HepG2 (cell line): Measurements from ENCODE around the gene PXT1. TPM values are rescaled to one million over a fixed set of nuclear protein-coding genes. Genes with fewer than 3 reads are reported as not detected.

Source experiments
- ATAC-seq: fragments of 200-7000 bp; cut with Tn5 transposase; 3 replicates; pipeline ENCODE4 v1.9.1; 2020; ENCODE audit warnings: mild to moderate bottlenecking, moderate library complexity
- BruUV-seq: library from RNA; stranded (reverse); fragments of 400-500 nt; replicated peaks from 2 replicates; lab custom pipeline; 2021; lab: Mats Ljungman, UMichigan
- CTCF ChIA-PET: fragments of 300-600 bp; formaldehyde crosslinking; extraction: SDS; loops from one replicate; lab custom pipeline; 2021; ENCODE audit warnings: low total read pairs, inconsistent platforms, low intra/inter-chr PET ratio; lab: Yijun Ruan, JAX
- POLR2A ChIA-PET: fragments of 350-600 bp; sonication (Branson Sonifier 250); formaldehyde crosslinking; loops from one replicate; lab custom pipeline; 2020; ENCODE audit warnings: antibody characterized with exemption, inconsistent platforms; lab: Yijun Ruan, JAX
- DNase-seq: peaks from one replicate; pipeline ENCODE4 v3.0.0-alpha.2; 2015; ENCODE audit warnings: low spot score
- FAIRE-seq: peaks from 3 replicates; lab custom pipeline; 2011; peaks lifted over from hg19 to GRCh38; lab: Jason Lieb, UNC
- H2AFZ ChIP-seq: one replicate; pipeline ENCODE4 v1.6.1; 2011; ENCODE audit warnings: low read length, inconsistent platforms
- H3K27ac ChIP-seq: fragments of 300-600 bp; 3 replicates; pipeline ENCODE4 v1.8.0; 2011; ENCODE audit warnings: mixed run types, mild to moderate bottlenecking, mixed read lengths, low read length, inconsistent platforms; ENCODE audit not compliant: insufficient read depth; ENCODE audit errors: extremely low read length
- H3K27me3 ChIP-seq, 2 experiments: fragments of 200-600 bp in 1 of 2; 2 replicates in 1 of 2; 3 replicates in 1 of 2; pipeline versions ENCODE4 v1.6.0 to v1.8.0; 2011; ENCODE audit warnings: low read length in 2 of 2, mild to moderate bottlenecking in 2 of 2, moderate library complexity in 2 of 2, inconsistent platforms in 1 of 2; ENCODE audit not compliant: insufficient read depth in 2 of 2, control insufficient read depth in 1 of 2
- H3K36me3 ChIP-seq, 2 experiments: fragments of 200-600 bp in 1 of 2; replicated peaks in 1 of 2; 2 replicates in 1 of 2; 3 replicates in 1 of 2; pipeline versions ENCODE4 v1.5.1 to v1.8.0; 2011; ENCODE audit warnings: low read length in 2 of 2, inconsistent platforms in 1 of 2; ENCODE audit not compliant: insufficient read depth in 2 of 2, control insufficient read depth in 1 of 2
- H3K4me1 ChIP-seq: 2 replicates; pipeline ENCODE4 v1.5.1; 2012; ENCODE audit warnings: low read length, inconsistent platforms; ENCODE audit not compliant: insufficient read depth
- H3K4me2 ChIP-seq: 2 replicates; pipeline ENCODE4 v1.6.0; 2011; ENCODE audit warnings: low read depth, low read length, inconsistent platforms
- H3K4me3 ChIP-seq, 3 experiments: fragments of 200-600 bp in 1 of 3; sonication (generic), shearing (Covaris generic) in 1 of 3; replicated peaks in 1 of 3; 2 replicates each; pipeline ENCODE4 v1.5.1; 2011 to 2016; ENCODE audit warnings: low read length in 3 of 3, inconsistent platforms in 2 of 3, low read depth in 2 of 3, mild to moderate bottlenecking in 2 of 3, control low read depth in 1 of 3, mixed read lengths in 1 of 3; ENCODE audit not compliant: insufficient read depth in 1 of 3
- H3K79me2 ChIP-seq: one replicate; pipeline ENCODE4 v1.6.1; 2011; ENCODE audit warnings: low read length, inconsistent platforms; ENCODE audit not compliant: insufficient read depth
- H3K9ac ChIP-seq: 2 replicates; pipeline ENCODE4 v1.6.0; 2011; ENCODE audit warnings: mild to moderate bottlenecking, low read depth, low read length, inconsistent platforms; ENCODE audit not compliant: insufficient read depth
- H3K9me3 ChIP-seq: 2 replicates; pipeline ENCODE4 v1.5.1; 2012; ENCODE audit warnings: mild to moderate bottlenecking, low read length
- H4K20me1 ChIP-seq: 2 replicates; pipeline ENCODE4 v1.6.0; 2011; ENCODE audit warnings: inconsistent platforms, mild to moderate bottlenecking, low read length, moderate library complexity; ENCODE audit not compliant: insufficient read depth
- ATF7-NPFF ChIP-seq: sonication (generic); formaldehyde crosslinking; IDR thresholded peaks from 2 replicates; pipeline ENCODE4 v1.8.1; 2023; ENCODE audit warnings: mild to moderate bottlenecking, low read depth, missing genetic modification reagents, moderate library complexity
- DDIT3 ChIP-seq: sonication (generic); formaldehyde crosslinking; IDR thresholded peaks from 2 replicates; pipeline ENCODE4 v1.4.0; 2020; ENCODE audit warnings: mild to moderate bottlenecking, missing genetic modification reagents
- FOXA3 ChIP-seq: IDR thresholded peaks from 2 replicates; pipeline ENCODE4 v1.6.1; 2016; ENCODE audit warnings: missing genetic modification reagents, missing compliant biosample characterization
- GABPB1 ChIP-seq: IDR thresholded peaks from 2 replicates; pipeline ENCODE4 v1.6.1; 2016; ENCODE audit warnings: mild to moderate bottlenecking, missing genetic modification reagents, moderate library complexity, missing compliant biosample characterization
- PITX1 ChIP-seq: sonication (generic); formaldehyde crosslinking; IDR thresholded peaks from 2 replicates; pipeline ENCODE4 v1.5.1; 2020; ENCODE audit warnings: mild to moderate bottlenecking, missing genetic modification reagents
- RFX5 ChIP-seq: IDR thresholded peaks from 2 replicates; pipeline ENCODE4 v1.6.1; 2011; ENCODE audit warnings: low read depth, low read length, improper control_type of control experiment
- TBX3 ChIP-seq: fragments of 450-650 bp; IDR thresholded peaks from 2 replicates; pipeline ENCODE4 v1.6.1; 2017; ENCODE audit warnings: antibody characterized with exemption, mild to moderate bottlenecking, inconsistent platforms, borderline replicate concordance
- TFAP4 ChIP-seq: sonication (generic); IDR thresholded peaks from 2 replicates; pipeline ENCODE4 v1.6.1; 2016; ENCODE audit warnings: low read depth, borderline replicate concordance
- TRIM24 ChIP-seq: sonication (generic); formaldehyde crosslinking; IDR thresholded peaks from 2 replicates; pipeline ENCODE4 v1.8.0; 2022; ENCODE audit warnings: mild to moderate bottlenecking, missing genetic modification reagents
- ZBTB14 ChIP-seq: sonication (generic); formaldehyde crosslinking; IDR thresholded peaks from 2 replicates; pipeline ENCODE4 v1.4.0; 2020; ENCODE audit warnings: missing genetic modification reagents
- ZBTB8A ChIP-seq: sonication (generic); formaldehyde crosslinking; IDR thresholded peaks from 2 replicates; pipeline ENCODE4 v1.4.0; 2020; ENCODE audit warnings: mild to moderate bottlenecking, low read depth, missing genetic modification reagents, borderline replicate concordance
- ZGPAT ChIP-seq: IDR thresholded peaks from 2 replicates; pipeline ENCODE4 v1.6.1; 2016; ENCODE audit warnings: mild to moderate bottlenecking
- ZMYM2 ChIP-seq: sonication (generic); formaldehyde crosslinking; IDR thresholded peaks from 2 replicates; pipeline ENCODE4 v1.8.0; 2022; ENCODE audit warnings: mild to moderate bottlenecking, missing genetic modification reagents
- ZMYM4 ChIP-seq: sonication (generic); formaldehyde crosslinking; IDR thresholded peaks from 2 replicates; pipeline ENCODE4 v1.8.1; 2023; ENCODE audit warnings: mild to moderate bottlenecking, missing genetic modification reagents
- ZNF225 ChIP-seq: sonication (generic); formaldehyde crosslinking; IDR thresholded peaks from 2 replicates; pipeline ENCODE4 v1.4.0; 2020; ENCODE audit warnings: mild to moderate bottlenecking, missing genetic modification reagents
- ZNF567 ChIP-seq: sonication (generic); formaldehyde crosslinking; IDR thresholded peaks from 2 replicates; pipeline ENCODE4 v1.8.1; 2023; ENCODE audit warnings: mild to moderate bottlenecking, missing genetic modification reagents, borderline replicate concordance
- ZSCAN31 ChIP-seq: sonication (generic); formaldehyde crosslinking; IDR thresholded peaks from 2 replicates; pipeline ENCODE4 v1.5.0; 2020; ENCODE audit warnings: low read depth, mild to moderate bottlenecking, missing genetic modification reagents
- WGBS: methylation state at CpG from one replicate; pipeline ENCODE4 v1.1.6; 2017; ENCODE audit warnings: low lambda C conversion rate; 5-methylcytosine and 5-hydroxymethylcytosine counted together
- in situ Hi-C: cut with HindIII; loops from 2 replicates; pipeline ENCODE4 v1.10.0; 2017; ENCODE audit warnings: low pct_unique_long_range_greater_than_20kb; ENCODE audit not compliant: extremely low pct_ligation_motif_present
- intact Hi-C: fragments of 100-400 bp; cut with micrococcal nuclease; formaldehyde crosslinking; loops from one replicate; pipeline ENCODE4 v1.10.0; 2022; ENCODE audit not compliant: unreplicated experiment
- polyA plus RNA-seq, 8 experiments: library from polyadenylated mRNA; depleted of rRNA in 3 of 8; stranded (reverse) in 7 of 8; unstranded in 1 of 8; fragments of >200 nt; fragmentation: Illumina TruSeq in 4 of 8; extraction: Trizol in 4 of 8; gene quantifications; 2 replicates each; pipeline versions ENCODE4 v1.2.1 to v1.2.3, GENCODE V29; 2011 to 2016; ENCODE audit warnings: low read depth in 4 of 8, missing spikeins in 1 of 8, mixed read lengths in 1 of 8; ENCODE audit not compliant: insufficient read depth in 1 of 8
- total RNA-seq, 5 experiments: library from RNA; depleted of rRNA; stranded (reverse); fragments of >200 nt; fragmentation: Illumina TruSeq; extraction: Trizol; gene quantifications; 2 replicates each; pipeline ENCODE4 v1.2.3, GENCODE V29; 2016; ENCODE audit warnings: low read depth in 1 of 5
- TF ChIP-seq, protein P1 (sequence below): sonication (generic); formaldehyde crosslinking; IDR thresholded peaks from 2 replicates; pipeline ENCODE4 v1.8.0; 2022; ENCODE audit warnings: missing genetic modification reagents, low read depth, mild to moderate bottlenecking, borderline replicate concordance

Gene PXT1
- total and polyA plus RNA-seq, 2 of the 13 experiments (the other 11 are each of a cell fraction or from before 2014, with no cell fraction given): 0.04 TPM; not detected in 1

DNA sequence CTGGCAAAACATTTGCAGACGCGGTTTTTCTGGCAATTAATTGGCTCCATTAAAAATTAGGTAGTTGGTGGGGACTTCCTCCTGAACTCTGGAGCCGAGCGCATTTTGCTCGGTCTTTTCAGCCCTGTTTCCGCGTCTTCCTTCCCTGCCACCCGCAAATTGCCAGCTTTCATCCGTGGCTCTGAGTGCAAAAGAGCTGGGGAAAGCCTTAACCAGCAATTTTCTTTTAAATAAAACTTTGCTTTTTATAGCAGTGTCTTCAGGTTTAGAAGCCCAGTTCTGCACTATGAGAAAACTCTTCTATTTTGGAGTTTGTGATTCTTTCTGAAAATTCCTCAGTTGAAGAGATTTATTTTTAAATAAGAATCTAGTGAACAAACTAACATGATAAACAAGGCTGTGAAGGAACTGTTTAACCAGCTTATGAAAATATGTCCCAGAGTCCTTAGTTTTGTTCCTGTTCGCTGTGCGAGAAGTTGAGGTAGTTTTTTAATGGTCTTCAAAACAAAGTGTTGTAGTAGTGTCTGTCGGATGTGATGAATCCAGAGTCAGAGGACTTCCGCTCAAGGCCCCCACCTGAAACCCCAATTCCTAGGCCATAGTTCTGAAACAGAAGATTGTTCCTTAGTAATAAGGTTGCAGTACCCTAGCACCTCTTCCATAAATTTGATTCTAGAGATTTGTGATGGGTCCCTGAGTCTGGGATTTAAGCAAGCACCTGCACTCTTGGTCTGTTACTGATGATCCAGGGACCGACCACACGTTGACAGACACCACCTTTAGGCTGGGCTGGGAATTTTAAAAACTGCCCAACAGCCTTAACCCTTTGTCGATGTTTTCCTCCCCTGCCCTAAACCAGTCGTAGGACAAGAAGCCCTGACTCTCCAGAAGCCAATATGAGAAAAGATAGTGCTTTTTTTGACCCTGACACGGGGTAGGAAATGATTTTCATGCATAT, 1.1 kb upstream of the PXT1 start:
- H3K36me3 ChIP-seq: peaks cover 0 to 1% of the 10 kb centered on the region in 2 experiments; a peak in 2 of 5 replicates
- 2% methylated on average over 18 of the region's 18 CpGs for WGBS
- TF ChIP-seq ZNF567 (0 out of 2 replicates have a peak, but pooled peaks have one; percentile 32), TRIM24 (CRISPR knock-in tag) (no peak), ZGPAT (CRISPR knock-in tag) (no peak), ATF7-NPFF (CRISPR knock-in tag) (no peak), GABPB1 (CRISPR knock-in tag) (0 out of 2 replicates have a peak, but pooled peaks have one; percentile 24), ZNF225 (CRISPR knock-in tag) (no peak), ZBTB14 (CRISPR knock-in tag) (no peak), PITX1 (CRISPR knock-in tag) (0 out of 2 replicates have a peak, but pooled peaks have one; percentile 24), ZBTB8A (CRISPR knock-in tag) (no peak), TBX3 (no peak), ZMYM2 (CRISPR knock-in tag) (no peak), DDIT3 (CRISPR knock-in tag) (no peak), TFAP4 (no peak), ZSCAN31 (CRISPR knock-in tag) (no peak), FOXA3 (0 out of 2 replicates have a peak, but pooled peaks have one; percentile 9), ZMYM4 (CRISPR knock-in tag) (peak; percentile 58), RFX5 (no peak)
- TF ChIP-seq, protein P1, sequence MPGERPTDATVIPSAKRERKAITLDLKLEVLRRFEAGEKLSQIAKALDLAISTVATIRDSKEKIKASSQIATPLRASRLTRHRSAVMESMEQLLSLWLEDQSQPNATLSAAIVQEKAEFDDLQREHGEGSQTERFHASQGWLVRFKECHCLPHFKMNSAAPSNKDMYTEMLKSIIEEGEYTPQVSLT (CRISPR knock-in tag): no peak

More for the DNA sequence above, 1.1 kb upstream of the PXT1 start:
- in situ Hi-C loops: loop anchor here (5.0 kb wide), 1 partner anchor 154 kb away; no protein-coding TSS in a partner anchor
- BruUV-seq: TSS peak; percentile 56
- FAIRE-seq (peak; percentile 71), ATAC-seq (peak; percentile 59), DNase-seq (peak; percentile 48)
- ChIA-PET CTCF (interaction anchor here (3.3 kb wide), 1 partner anchor 20 kb away, joined by 13 read pairs; no protein-coding TSS in a partner anchor), POLR2A (interaction anchor here (0.9 to 1.7 kb wide), 4 partner anchors 16 to 150 kb away, joined by 4 to 23 read pairs (median 4); no protein-coding TSS in a partner anchor)
- H3K27me3 ChIP-seq: no peaks in the 10 kb centered on the region; a peak in 1 of 5 replicates
- H3K4me3 ChIP-seq: peak overlapping the region; percentile 78 to 93 (median 93)
- H3K79me2 ChIP-seq: peaks cover 53% of the 10 kb centered on the region
- intact Hi-C loops: loop anchor here (1.0 to 5.0 kb wide), 3 partner anchors 20 to 151 kb away; partner anchors contain the start of genes SRSF3 and STK38
- H4K20me1 ChIP-seq: no peaks in the 10 kb centered on the region; the same call in 1 of the 2 replicates
- H3K4me1 ChIP-seq: peaks cover 42% of the 10 kb centered on the region
- peak overlapping the region; percentile 10 for H2AFZ ChIP-seq
- H3K27ac ChIP-seq: peak overlapping the region; percentile 94
- no peaks in the 10 kb centered on the region for H3K9me3 ChIP-seq
- peak overlapping the region; percentile 87 for H3K9ac ChIP-seq
- peak overlapping the region; percentile 88 for H3K4me2 ChIP-seq
